GM13977 (cell line): Measurements from ENCODE around the gene KLHL29.

Experiments used
- DNase-seq: peaks from one replicate; pipeline ENCODE4 v3.0.0; 2012; ENCODE audit warnings: low spot score
- CTCF ChIP-seq: IDR thresholded peaks from 2 replicates; pipeline ENCODE4 v1.5.1; 2012; ENCODE audit warnings: mild to moderate bottlenecking, control low read depth; ENCODE audit not compliant: insufficient read depth; ENCODE audit errors: extremely low read depth, missing control alignments
- in situ Hi-C: fragments of 300-500 bp; cut with MboI; formaldehyde crosslinking; loops from one replicate; pipeline ENCODE4 v1.12.0; 2022; ENCODE audit warnings: low sequenced_read_pairs, low pct_unique_long_range_greater_than_20kb, mixed read lengths, inconsistent platforms; ENCODE audit not compliant: unreplicated experiment

Gene KLHL29

GRCh38 chr2:23435250-23436035 is 50.5 kb downstream of the KLHL29 start:
- TF ChIP-seq CTCF: no peak
- in situ Hi-C loops: no loop called here
- DNase-seq: no peak

DNA sequence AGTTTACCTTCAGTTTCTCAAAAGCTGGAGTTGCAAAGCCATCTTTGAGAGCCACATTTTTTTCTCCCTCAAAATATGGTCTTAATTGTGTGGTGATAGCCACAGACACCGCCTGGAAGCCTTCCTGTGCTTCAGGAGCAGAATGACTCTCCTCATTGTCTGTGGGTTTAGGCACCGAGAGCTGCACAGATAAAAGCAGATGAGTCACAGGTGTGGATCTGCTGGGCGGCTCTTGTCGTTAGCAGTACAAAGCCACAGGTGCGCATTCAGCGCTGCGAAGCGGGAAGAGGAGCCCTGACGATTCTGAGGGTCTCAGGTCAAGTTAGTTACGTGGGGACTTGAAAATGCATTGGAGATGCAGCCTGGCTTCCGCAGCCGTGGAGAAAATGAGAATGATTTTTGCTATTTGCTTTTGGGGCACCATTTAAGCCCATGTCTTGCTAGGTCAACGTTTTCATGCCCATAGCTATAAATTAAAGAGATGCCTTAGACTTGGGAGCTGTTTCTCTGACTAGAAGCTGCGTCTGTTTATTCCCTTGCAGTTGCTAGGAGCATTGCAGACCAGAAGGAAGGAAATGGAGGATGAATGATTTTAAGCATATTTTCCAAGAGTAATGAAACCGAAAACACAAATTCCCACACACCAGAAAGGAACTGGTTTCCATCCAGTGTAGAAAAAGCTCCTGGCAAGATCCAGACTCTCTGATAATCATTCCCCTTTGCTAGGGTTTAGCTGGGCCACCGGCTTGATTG is 51.5 kb downstream of the KLHL29 start:
- DNase-seq: no peak
- no peak for TF ChIP-seq CTCF
- in situ Hi-C loops: no loop called here

DNA sequence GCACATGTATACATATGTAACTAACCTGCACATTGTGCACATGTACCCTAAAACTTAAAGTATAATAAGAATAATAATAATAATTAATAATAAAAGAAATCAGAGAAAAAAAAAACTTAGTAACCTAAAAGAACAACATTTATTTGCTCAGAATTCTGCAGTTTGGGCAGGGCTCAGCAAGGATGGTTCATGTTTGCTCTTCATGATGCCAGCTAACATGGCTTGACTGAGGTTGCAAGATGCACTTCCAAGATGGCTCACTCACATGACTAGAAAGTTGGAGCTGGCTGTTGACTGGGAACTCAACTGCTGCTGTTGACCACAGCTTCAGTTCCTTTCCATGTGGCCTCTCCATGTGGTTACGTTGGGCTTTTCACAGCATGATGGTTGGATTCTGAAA is 56.4 kb downstream of the KLHL29 start:
- DNase-seq: no peak
- no peak for TF ChIP-seq CTCF
- in situ Hi-C loops: no loop called here

DNA sequence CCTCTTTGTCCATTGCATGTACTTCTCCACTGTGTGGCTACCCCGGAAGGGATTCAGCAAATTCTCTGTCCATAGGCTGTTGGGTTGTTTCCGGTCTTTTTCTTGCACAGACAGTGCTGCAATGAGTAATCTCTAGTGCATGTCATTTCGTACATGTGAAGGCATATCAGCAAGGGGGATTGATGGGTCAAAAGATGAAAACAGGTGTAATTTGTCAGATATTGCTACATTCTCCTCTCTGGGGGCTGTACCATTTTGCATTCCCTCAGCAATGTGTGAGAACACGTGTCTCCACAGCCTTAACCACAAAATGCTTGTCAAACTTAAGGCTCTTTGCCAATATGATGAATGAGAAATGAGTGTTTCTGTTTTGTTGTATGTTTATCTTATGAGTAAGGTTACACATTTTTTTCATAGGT is 60.5 kb downstream of the KLHL29 start:
- TF ChIP-seq CTCF: no peak
- no peak for DNase-seq
- in situ Hi-C loops: no loop called here

DNA sequence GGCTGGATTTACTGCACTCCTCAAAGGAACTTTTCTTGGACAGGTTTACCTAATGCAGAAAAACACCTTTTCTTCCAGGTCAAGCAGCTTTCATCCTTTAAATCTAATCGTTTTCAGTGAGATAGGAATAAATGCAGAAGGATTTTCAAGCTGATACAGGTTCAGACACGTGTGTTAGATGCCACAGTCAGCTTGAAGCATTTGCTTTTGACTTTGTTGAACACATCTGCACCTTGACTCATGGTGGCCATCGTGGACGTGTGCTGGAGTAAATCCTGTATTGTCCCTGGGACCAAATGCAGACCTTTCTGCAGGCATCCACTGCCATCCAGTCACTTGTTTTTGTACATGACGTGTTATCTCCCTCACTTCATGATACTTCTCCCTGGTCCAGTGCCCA is 61.9 kb downstream of the KLHL29 start:
- DNase-seq: no peak
- TF ChIP-seq CTCF: no peak
- in situ Hi-C loops: no loop called here

GRCh38 chr2:23447405-23447804 is 62.4 kb downstream of the KLHL29 start:
- in situ Hi-C loops: no loop called here
- DNase-seq: no peak
- TF ChIP-seq CTCF: no peak
